K562 (cell line): ENCODE results near the gene ASPDH. TPM values are rescaled to one million over a fixed set of nuclear protein-coding genes. Genes with fewer than 3 reads are reported as not detected.

Source experiments
- EZH2 ChIP-seq: IDR thresholded peaks from 2 replicates; pipeline ENCODE4 v1.6.1; 2012; ENCODE audit warnings: low read depth, mild to moderate bottlenecking, inconsistent platforms, low read length, borderline replicate concordance
- FOXK2 ChIP-seq, 2 experiments: fragments of 450-650 bp; IDR thresholded peaks in 1 of 2; conservative IDR thresholded peaks in 1 of 2; 2 replicates each; pipeline ENCODE4 v1.6.1; 2016; ENCODE audit warnings: low read depth in 2 of 2, mild to moderate bottlenecking in 1 of 2
- POLR2H ChIP-seq: IDR thresholded peaks from 2 replicates; pipeline ENCODE4 v1.6.1; 2016; ENCODE audit warnings: missing genetic modification characterization, low read depth, mild to moderate bottlenecking, control low read depth, missing compliant biosample characterization, moderate library complexity
- ZNF146 ChIP-seq: IDR thresholded peaks from one replicate; pipeline ENCODE4 v1.6.1; 2018; ENCODE audit warnings: missing compliant biosample characterization; ENCODE audit not compliant: unreplicated experiment
- ZNF354B ChIP-seq: fragments of 250-450 bp; sonication (Bioruptor Pico); IDR thresholded peaks from 2 replicates; pipeline ENCODE4 v1.4.0; 2020
- polyA plus RNA-seq, 8 experiments: library from polyadenylated mRNA; depleted of rRNA in 4 of 8; stranded (reverse) in 5 of 8; unstranded in 3 of 8; fragments of >200 nt; fragmentation: Nextera tagmentation in 2 of 8; fragmentation: Illumina TruSeq in 1 of 8; extraction: Ambion mirVana in 2 of 8; extraction: Trizol in 1 of 8; gene quantifications; 2 replicates each; pipeline versions ENCODE4 v1.2.1 to v1.2.3, GENCODE V29; 2011 to 2014; ENCODE audit warnings: inconsistent platforms in 1 of 8, missing spikeins in 1 of 8
- total RNA-seq, 7 experiments: library from RNA; depleted of rRNA in 6 of 7; stranded (reverse); fragments of >200 nt in 6 of 7; fragmentation: Illumina TruSeq in 2 of 7; extraction: Trizol in 2 of 7; gene quantifications; 2 replicates each; pipeline versions ENCODE4 v1.2.1 to v1.2.3, GENCODE V29; 2011 to 2021; ENCODE audit warnings: low replicate concordance in 1 of 7
- TF ChIP-seq, protein P1 (sequence below): fragments of 450-650 bp; IDR thresholded peaks from 2 replicates; pipeline ENCODE4 v1.6.1; 2016; ENCODE audit warnings: mild to moderate bottlenecking, moderate library complexity
- TF ChIP-seq, protein P2 (sequence below): fragments of 450-650 bp; formaldehyde crosslinking; IDR thresholded peaks from 2 replicates; pipeline ENCODE4 v1.4.0; 2022; ENCODE audit warnings: missing genetic modification characterization

The ASPDH gene
- total and polyA plus RNA-seq, 9 of the 15 experiments (the other 6 are each of a cell fraction or from before 2014, with no cell fraction given), result not detected

DNA sequence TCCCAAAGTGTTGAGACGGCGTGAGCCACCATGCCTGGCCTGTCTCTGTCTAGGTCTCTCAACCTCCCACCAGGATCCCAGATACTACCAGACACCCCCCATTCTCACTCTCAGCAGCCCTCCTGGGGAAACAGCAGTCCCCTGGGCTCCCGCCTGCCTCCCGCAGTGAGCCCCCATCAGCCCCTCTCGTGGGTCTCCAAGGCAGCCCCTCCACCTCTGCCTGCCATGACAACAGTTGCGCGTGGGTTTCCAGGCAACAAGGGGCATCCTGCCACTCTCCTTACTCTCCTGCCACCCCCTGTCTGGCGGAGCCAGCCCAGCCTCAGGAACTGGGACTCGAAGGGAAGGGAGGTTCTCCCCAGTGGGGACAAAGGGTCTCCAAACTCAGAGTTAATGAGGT is 49.3 kb upstream of the ASPDH start (continued):
- TF ChIP-seq, protein P1, sequence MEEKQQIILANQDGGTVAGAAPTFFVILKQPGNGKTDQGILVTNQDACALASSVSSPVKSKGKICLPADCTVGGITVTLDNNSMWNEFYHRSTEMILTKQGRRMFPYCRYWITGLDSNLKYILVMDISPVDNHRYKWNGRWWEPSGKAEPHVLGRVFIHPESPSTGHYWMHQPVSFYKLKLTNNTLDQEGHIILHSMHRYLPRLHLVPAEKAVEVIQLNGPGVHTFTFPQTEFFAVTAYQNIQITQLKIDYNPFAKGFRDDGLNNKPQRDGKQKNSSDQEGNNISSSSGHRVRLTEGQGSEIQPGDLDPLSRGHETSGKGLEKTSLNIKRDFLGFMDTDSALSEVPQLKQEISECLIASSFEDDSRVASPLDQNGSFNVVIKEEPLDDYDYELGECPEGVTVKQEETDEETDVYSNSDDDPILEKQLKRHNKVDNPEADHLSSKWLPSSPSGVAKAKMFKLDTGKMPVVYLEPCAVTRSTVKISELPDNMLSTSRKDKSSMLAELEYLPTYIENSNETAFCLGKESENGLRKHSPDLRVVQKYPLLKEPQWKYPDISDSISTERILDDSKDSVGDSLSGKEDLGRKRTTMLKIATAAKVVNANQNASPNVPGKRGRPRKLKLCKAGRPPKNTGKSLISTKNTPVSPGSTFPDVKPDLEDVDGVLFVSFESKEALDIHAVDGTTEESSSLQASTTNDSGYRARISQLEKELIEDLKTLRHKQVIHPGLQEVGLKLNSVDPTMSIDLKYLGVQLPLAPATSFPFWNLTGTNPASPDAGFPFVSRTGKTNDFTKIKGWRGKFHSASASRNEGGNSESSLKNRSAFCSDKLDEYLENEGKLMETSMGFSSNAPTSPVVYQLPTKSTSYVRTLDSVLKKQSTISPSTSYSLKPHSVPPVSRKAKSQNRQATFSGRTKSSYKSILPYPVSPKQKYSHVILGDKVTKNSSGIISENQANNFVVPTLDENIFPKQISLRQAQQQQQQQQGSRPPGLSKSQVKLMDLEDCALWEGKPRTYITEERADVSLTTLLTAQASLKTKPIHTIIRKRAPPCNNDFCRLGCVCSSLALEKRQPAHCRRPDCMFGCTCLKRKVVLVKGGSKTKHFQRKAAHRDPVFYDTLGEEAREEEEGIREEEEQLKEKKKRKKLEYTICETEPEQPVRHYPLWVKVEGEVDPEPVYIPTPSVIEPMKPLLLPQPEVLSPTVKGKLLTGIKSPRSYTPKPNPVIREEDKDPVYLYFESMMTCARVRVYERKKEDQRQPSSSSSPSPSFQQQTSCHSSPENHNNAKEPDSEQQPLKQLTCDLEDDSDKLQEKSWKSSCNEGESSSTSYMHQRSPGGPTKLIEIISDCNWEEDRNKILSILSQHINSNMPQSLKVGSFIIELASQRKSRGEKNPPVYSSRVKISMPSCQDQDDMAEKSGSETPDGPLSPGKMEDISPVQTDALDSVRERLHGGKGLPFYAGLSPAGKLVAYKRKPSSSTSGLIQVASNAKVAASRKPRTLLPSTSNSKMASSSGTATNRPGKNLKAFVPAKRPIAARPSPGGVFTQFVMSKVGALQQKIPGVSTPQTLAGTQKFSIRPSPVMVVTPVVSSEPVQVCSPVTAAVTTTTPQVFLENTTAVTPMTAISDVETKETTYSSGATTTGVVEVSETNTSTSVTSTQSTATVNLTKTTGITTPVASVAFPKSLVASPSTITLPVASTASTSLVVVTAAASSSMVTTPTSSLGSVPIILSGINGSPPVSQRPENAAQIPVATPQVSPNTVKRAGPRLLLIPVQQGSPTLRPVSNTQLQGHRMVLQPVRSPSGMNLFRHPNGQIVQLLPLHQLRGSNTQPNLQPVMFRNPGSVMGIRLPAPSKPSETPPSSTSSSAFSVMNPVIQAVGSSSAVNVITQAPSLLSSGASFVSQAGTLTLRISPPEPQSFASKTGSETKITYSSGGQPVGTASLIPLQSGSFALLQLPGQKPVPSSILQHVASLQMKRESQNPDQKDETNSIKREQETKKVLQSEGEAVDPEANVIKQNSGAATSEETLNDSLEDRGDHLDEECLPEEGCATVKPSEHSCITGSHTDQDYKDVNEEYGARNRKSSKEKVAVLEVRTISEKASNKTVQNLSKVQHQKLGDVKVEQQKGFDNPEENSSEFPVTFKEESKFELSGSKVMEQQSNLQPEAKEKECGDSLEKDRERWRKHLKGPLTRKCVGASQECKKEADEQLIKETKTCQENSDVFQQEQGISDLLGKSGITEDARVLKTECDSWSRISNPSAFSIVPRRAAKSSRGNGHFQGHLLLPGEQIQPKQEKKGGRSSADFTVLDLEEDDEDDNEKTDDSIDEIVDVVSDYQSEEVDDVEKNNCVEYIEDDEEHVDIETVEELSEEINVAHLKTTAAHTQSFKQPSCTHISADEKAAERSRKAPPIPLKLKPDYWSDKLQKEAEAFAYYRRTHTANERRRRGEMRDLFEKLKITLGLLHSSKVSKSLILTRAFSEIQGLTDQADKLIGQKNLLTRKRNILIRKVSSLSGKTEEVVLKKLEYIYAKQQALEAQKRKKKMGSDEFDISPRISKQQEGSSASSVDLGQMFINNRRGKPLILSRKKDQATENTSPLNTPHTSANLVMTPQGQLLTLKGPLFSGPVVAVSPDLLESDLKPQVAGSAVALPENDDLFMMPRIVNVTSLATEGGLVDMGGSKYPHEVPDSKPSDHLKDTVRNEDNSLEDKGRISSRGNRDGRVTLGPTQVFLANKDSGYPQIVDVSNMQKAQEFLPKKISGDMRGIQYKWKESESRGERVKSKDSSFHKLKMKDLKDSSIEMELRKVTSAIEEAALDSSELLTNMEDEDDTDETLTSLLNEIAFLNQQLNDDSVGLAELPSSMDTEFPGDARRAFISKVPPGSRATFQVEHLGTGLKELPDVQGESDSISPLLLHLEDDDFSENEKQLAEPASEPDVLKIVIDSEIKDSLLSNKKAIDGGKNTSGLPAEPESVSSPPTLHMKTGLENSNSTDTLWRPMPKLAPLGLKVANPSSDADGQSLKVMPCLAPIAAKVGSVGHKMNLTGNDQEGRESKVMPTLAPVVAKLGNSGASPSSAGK, result no peak
- no peak for TF ChIP-seq POLR2H (tag)
- TF ChIP-seq EZH2, result no peak
- TF ChIP-seq ZNF354B (CRISPR knock-in tag), result no peak
- TF ChIP-seq, protein P2, sequence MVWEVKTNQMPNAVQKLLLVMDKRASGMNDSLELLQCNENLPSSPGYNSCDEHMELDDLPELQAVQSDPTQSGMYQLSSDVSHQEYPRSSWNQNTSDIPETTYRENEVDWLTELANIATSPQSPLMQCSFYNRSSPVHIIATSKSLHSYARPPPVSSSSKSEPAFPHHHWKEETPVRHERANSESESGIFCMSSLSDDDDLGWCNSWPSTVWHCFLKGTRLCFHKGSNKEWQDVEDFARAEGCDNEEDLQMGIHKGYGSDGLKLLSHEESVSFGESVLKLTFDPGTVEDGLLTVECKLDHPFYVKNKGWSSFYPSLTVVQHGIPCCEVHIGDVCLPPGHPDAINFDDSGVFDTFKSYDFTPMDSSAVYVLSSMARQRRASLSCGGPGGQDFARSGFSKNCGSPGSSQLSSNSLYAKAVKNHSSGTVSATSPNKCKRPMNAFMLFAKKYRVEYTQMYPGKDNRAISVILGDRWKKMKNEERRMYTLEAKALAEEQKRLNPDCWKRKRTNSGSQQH (CRISPR knock-in tag), result no peak
- TF ChIP-seq ZNF146 (CRISPR knock-in tag), result no peak
- TF ChIP-seq FOXK2 (conservative IDR thresholded peaks at IDR 0.05 in 1 of 2, IDR thresholded peaks at IDR 0.05 in 1 of 2; ENCODE audit: low read depth in 2 of 2), result no peak
